VCaP (cell line): Measurements from ENCODE around the gene GABRB3.
"Not testable (repeated sequence)": the region's sequence is repeated elsewhere in the genome, so short reads cannot be mapped to it uniquely, and the experiment has no call there.

Source experiments
- H3K27ac ChIP-seq: fragments of 450-650 bp; 2 replicates; pipeline ENCODE4 v1.5.1; 2017
- TF ChIP-seq, protein P1 (sequence below): fragments of 450-650 bp; conservative IDR thresholded peaks from 2 replicates; pipeline ENCODE4 v1.5.1; 2017; ENCODE audit warnings: mild to moderate bottlenecking, moderate library complexity

The GABRB3 gene

DNA sequence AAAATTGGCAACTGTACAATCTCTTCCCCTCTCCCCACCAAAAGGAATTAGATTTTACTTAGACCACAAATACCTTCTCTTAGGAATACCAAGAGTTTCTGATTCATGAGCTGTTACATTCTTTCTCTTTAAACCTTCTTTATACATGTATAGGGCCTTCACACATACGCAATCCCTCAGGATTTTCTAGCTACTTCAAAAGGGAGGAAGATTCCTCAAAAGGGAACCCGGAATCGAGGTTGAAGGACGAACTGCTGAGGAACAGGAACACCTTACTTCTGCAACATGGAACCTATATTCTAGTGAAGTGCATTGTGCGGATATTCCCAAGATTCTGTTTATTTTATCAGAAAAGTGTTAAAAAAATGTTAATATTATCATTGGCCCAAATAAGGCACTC is 52.3 kb downstream of the GABRB3 start:
- TF ChIP-seq, protein P1, sequence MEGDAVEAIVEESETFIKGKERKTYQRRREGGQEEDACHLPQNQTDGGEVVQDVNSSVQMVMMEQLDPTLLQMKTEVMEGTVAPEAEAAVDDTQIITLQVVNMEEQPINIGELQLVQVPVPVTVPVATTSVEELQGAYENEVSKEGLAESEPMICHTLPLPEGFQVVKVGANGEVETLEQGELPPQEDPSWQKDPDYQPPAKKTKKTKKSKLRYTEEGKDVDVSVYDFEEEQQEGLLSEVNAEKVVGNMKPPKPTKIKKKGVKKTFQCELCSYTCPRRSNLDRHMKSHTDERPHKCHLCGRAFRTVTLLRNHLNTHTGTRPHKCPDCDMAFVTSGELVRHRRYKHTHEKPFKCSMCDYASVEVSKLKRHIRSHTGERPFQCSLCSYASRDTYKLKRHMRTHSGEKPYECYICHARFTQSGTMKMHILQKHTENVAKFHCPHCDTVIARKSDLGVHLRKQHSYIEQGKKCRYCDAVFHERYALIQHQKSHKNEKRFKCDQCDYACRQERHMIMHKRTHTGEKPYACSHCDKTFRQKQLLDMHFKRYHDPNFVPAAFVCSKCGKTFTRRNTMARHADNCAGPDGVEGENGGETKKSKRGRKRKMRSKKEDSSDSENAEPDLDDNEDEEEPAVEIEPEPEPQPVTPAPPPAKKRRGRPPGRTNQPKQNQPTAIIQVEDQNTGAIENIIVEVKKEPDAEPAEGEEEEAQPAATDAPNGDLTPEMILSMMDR = no peak
- no peak overlapping the region for H3K27ac ChIP-seq

- not testable (repeated sequence) for H3K27ac ChIP-seq
Observed at GRCh38 chr15:26719866-26720265, 53.0 kb downstream of the GABRB3 start.

DNA sequence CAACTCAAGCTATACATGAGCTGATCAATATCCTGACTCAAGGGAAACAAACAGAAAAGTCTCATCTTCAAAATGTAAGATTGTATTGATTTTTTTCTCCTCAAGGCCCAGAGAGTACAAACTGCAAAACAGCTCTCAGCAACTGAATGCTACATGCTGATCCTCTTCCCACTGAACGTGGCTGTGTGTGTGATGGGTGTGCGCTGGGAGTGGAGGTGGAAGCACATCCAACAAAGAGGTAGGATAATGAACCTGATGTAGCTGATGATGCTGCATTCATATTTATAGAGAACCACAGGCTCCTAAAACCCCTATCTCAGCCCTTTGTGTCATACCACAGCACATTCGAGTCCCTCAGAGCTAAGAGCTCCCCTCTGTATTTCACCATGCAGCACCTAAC is 56.8 kb downstream of the GABRB3 start:
- H3K27ac ChIP-seq = no peak overlapping the region
- TF ChIP-seq, protein P1 = no peak

GRCh38 chr15:26713498-26713897 is 59.4 kb downstream of the GABRB3 start:
- TF ChIP-seq, protein P1 = no peak
- no peak overlapping the region for H3K27ac ChIP-seq

GRCh38 chr15:26712335-26712734 is 60.5 kb downstream of the GABRB3 start:
- TF ChIP-seq, protein P1 = no peak
- no peak overlapping the region for H3K27ac ChIP-seq

DNA sequence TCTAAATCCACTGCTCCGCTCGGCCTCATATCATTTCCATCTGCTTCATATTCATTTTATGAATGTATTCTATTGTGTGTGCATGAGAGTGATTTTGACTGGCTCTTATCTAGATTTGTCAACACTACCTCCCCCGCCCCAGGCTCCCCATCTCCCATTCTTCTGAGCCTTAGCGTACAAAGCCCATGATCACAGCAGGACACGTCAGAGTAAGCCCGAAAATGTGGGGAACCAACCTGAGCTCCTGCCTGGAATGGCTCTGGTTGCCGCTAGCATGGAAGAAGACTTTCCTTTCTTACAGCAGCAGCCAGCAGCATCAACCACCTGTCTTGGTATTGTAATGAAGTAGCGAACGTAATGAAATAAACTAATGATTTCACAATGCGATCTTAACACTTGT is 61.4 kb downstream of the GABRB3 start:
- TF ChIP-seq, protein P1 = no peak

GRCh38 chr15:26702381-26702780 is 70.5 kb downstream of the GABRB3 start:
- TF ChIP-seq, protein P1 = no peak

More for the DNA sequence above, 61.4 kb downstream of the GABRB3 start:
- H3K27ac ChIP-seq = no peak overlapping the region

DNA sequence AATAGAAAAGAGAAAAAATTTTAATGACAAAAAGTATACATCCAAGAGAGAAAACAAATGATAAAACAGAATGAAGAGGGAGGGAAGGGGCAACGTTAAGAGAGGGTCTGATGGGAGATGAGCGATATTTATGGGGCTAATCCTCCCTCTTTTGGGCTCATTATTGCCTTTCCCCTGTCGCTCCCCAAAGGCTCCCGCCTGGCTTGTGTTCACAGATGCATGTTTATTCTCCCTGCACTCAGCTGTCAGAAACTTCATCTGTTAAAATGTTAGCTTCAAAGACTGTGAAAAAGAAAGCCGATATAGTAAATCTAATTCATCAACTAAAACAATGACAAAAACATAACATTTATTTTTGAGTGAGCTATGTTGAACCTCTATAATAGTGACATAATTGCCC is 74.3 kb downstream of the GABRB3 start:
- TF ChIP-seq, protein P1 = no peak
- H3K27ac ChIP-seq = no peak overlapping the region

More at GRCh38 chr15:26702381-26702780, 70.5 kb downstream of the GABRB3 start:
- H3K27ac ChIP-seq = no peak overlapping the region
